GM23248 (cell line): Measurements from ENCODE around the gene SIK2. TPM values are rescaled to one million over a fixed set of nuclear protein-coding genes. Genes with fewer than 3 reads are reported as not detected.

Experiments
- DNase-seq: peaks from one replicate; pipeline ENCODE4 v3.0.0-alpha.2; 2015
- H2AFZ ChIP-seq: fragments of 200-600 bp; sonication (generic); 2 replicates; pipeline ENCODE4 v1.6.1; 2016; ENCODE audit warnings: antibody characterized with exemption
- H3F3A ChIP-seq: fragments of 200-600 bp; sonication (generic); 2 replicates; pipeline ENCODE4 v1.6.1; 2016; ENCODE audit warnings: mild to moderate bottlenecking, antibody characterized with exemption, mixed run types; ENCODE audit not compliant: insufficient read depth
- H3K27ac ChIP-seq: fragments of 200-600 bp; sonication (generic); 2 replicates; pipeline ENCODE4 v1.5.1; 2016; ENCODE audit warnings: mild to moderate bottlenecking
- H3K27me3 ChIP-seq: fragments of 200-600 bp; sonication (generic); replicated peaks from 2 replicates; pipeline ENCODE4 v1.6.1; 2016; ENCODE audit warnings: mild to moderate bottlenecking; ENCODE audit not compliant: insufficient read depth
- H3K36me3 ChIP-seq: fragments of 200-600 bp; sonication (generic); 2 replicates; pipeline ENCODE4 v1.6.1; 2016; ENCODE audit warnings: low read depth, mild to moderate bottlenecking
- H3K4me1 ChIP-seq: fragments of 200-600 bp; sonication (generic); 2 replicates; pipeline ENCODE4 v1.6.1; 2016; ENCODE audit warnings: mild to moderate bottlenecking; ENCODE audit not compliant: insufficient read depth
- H3K4me2 ChIP-seq: fragments of 200-600 bp; sonication (generic); one replicate; pipeline ENCODE4 v1.6.1; 2016; ENCODE audit warnings: mild to moderate bottlenecking; ENCODE audit not compliant: unreplicated experiment
- H3K4me3 ChIP-seq: fragments of 200-600 bp; sonication (generic); 2 replicates; pipeline ENCODE4 v1.5.1; 2016; ENCODE audit warnings: mild to moderate bottlenecking
- H3K79me2 ChIP-seq: fragments of 200-600 bp; sonication (generic); 2 replicates; pipeline ENCODE4 v1.6.1; 2016; ENCODE audit warnings: mild to moderate bottlenecking; ENCODE audit not compliant: insufficient read depth
- H3K9ac ChIP-seq: fragments of 200-600 bp; sonication (generic); 2 replicates; pipeline ENCODE4 v1.6.1; 2016; ENCODE audit warnings: mild to moderate bottlenecking
- H3K9me2 ChIP-seq: fragments of 200-600 bp; sonication (generic); 2 replicates; pipeline ENCODE4 v1.6.1; 2016; ENCODE audit warnings: mixed run types, mild to moderate bottlenecking, moderate library complexity; ENCODE audit not compliant: insufficient read depth
- H3K9me3 ChIP-seq: fragments of 200-600 bp; sonication (generic); one replicate; pipeline ENCODE4 v1.6.1; 2017; ENCODE audit warnings: low read depth
- H4K20me1 ChIP-seq: fragments of 200-600 bp; sonication (generic); 2 replicates; pipeline ENCODE4 v1.6.0; 2016; ENCODE audit not compliant: insufficient read depth
- EZH2 ChIP-seq: fragments of 200-600 bp; sonication (generic); IDR thresholded peaks from 2 replicates; pipeline ENCODE4 v1.6.1; 2018; ENCODE audit warnings: antibody characterized with exemption, mild to moderate bottlenecking; ENCODE audit not compliant: insufficient read depth, poor library complexity, severe bottlenecking
- EZH2phosphoT487 ChIP-seq: fragments of 200-600 bp; sonication (generic); IDR thresholded peaks from 2 replicates; pipeline ENCODE4 v1.6.1; 2018; ENCODE audit warnings: antibody characterized with exemption, moderate library complexity, mild to moderate bottlenecking, low read depth; ENCODE audit not compliant: insufficient read depth
- WGBS, 2 experiments: methylation state at CpG; one replicate each; pipeline ENCODE4 v1.1.6; 2015 to 2017; ENCODE audit warnings: low lambda C conversion rate in 2 of 2, low coverage in 1 of 2; ENCODE audit errors: missing lambda C conversion rate in 2 of 2; 5-methylcytosine and 5-hydroxymethylcytosine counted together
- in situ Hi-C: fragments of 300-500 bp; cut with MboI; formaldehyde crosslinking; loops from 2 replicates; pipeline ENCODE4 v1.15.0; 2020
- polyA plus RNA-seq: library from polyadenylated mRNA; unstranded; fragments of >200 nt; fragmentation: Nextera tagmentation; extraction: Ambion mirVana; gene quantifications from 2 replicates; pipeline ENCODE4 v1.2.1, GENCODE V29; 2016
- total RNA-seq: library from RNA; depleted of rRNA; stranded (reverse); fragments of >200 nt; shearing (Covaris generic); gene quantifications from 2 replicates; pipeline ENCODE4 v1.2.3, GENCODE V29; 2014

The SIK2 gene
- total and polyA plus RNA-seq, 2 experiments from 2014 or later = 5.9 to 14.8 TPM

DNA sequence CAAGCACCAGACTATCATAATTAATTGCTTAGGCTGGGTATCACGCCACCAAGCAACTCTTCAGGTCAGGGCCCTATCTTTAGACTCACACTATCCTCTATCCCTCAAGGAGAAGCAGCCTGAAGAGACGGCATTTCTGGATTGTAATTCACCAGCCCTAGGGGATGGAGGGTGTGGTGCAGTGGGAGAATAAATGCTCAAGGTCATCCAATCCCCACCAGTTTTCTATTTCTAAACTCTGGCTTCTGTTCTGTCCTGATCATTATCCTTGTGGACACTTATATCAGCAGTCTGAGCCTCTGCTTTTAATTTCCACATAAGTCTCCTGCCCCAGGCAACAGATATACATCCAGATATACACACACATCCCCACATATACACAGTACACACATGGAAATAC is 13.1 kb upstream of the SIK2 start:
- 81 to 92% methylated on average over 2 of the region's 2 CpGs for WGBS, 2 experiments
- H2AFZ ChIP-seq = no peak overlapping the region

DNA sequence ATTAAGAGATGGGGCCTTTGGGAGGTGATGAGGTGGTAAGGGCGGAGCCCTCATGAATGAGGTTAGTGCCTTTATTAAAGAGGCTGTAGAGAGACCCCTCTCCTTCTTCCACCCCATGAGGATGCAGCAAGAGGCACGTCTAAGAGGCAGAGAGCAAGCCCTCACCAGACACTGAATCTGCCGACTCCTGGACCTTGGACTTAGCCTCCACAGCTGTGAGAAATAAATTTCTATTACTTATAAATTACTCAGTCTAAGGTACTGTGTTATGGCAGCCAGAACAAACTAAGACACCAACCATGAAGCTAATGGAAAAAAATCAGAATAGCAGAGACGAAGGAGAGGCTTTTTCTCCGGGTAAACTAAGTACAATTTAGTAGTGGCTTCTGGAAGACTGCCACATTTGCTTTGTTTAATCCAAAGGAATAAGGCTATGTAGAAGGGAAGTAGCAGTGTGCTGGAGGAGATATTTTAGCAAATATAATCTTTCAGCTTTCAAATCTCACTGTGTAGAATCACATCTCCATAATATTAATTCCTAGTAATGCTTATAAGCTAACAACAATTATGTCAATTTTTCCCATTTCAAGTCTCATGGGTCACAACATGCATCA is 12.3 kb upstream of the SIK2 start:
- no peak for TF ChIP-seq EZH2phosphoT487
- no peak for TF ChIP-seq EZH2
- no peaks in the 10 kb centered on the region for H4K20me1 ChIP-seq
- H3K27ac ChIP-seq = no peak overlapping the region
- H3K4me3 ChIP-seq = no peak overlapping the region
- in situ Hi-C loops = loop anchor here (5.0 kb wide), 1 partner anchor 177 kb away; the partner anchor contains the start of gene PPP2R1B
- H3K9me3 ChIP-seq = no peaks in the 10 kb centered on the region
- no peak for DNase-seq
- no peaks in the 10 kb centered on the region for H3K36me3 ChIP-seq
- no peak overlapping the region for H3K4me2 ChIP-seq
- no peak overlapping the region for H2AFZ ChIP-seq
- 70 to 80% methylated on average over 5 of the region's 5 CpGs for WGBS, 2 experiments
- no peaks in the 10 kb centered on the region for H3K27me3 ChIP-seq
- H3K9me2 ChIP-seq = no peaks in the 10 kb centered on the region
- H3K79me2 ChIP-seq = no peaks in the 10 kb centered on the region
- H3F3A ChIP-seq = peaks cover 5% of the 10 kb centered on the region; the same call in 1 of the 2 replicates
- peaks cover 11% of the 10 kb centered on the region for H3K4me1 ChIP-seq
- H3K9ac ChIP-seq = no peak overlapping the region

More for the DNA sequence above, 13.1 kb upstream of the SIK2 start:
- Histone ChIP-seq H3K9ac (no peak overlapping the region), H3K9me3 (no peaks in the 10 kb centered on the region), H3K9me2 (no peaks in the 10 kb centered on the region), H3K36me3 (no peaks in the 10 kb centered on the region), H3K4me1 (peaks cover 11% of the 10 kb centered on the region), H3K4me2 (no peak overlapping the region), H3K4me3 (no peak overlapping the region), H3F3A (peaks cover 5% of the 10 kb centered on the region; the same call in 1 of the 2 replicates), H3K79me2 (no peaks in the 10 kb centered on the region), H3K27ac (no peak overlapping the region), H4K20me1 (no peaks in the 10 kb centered on the region), H3K27me3 (no peaks in the 10 kb centered on the region)
- in situ Hi-C loops = loop anchor here (5.0 kb wide), 1 partner anchor 178 kb away; the partner anchor contains the start of gene PPP2R1B
- no peak for DNase-seq
- TF ChIP-seq EZH2phosphoT487 (no peak), EZH2 (no peak)

DNA sequence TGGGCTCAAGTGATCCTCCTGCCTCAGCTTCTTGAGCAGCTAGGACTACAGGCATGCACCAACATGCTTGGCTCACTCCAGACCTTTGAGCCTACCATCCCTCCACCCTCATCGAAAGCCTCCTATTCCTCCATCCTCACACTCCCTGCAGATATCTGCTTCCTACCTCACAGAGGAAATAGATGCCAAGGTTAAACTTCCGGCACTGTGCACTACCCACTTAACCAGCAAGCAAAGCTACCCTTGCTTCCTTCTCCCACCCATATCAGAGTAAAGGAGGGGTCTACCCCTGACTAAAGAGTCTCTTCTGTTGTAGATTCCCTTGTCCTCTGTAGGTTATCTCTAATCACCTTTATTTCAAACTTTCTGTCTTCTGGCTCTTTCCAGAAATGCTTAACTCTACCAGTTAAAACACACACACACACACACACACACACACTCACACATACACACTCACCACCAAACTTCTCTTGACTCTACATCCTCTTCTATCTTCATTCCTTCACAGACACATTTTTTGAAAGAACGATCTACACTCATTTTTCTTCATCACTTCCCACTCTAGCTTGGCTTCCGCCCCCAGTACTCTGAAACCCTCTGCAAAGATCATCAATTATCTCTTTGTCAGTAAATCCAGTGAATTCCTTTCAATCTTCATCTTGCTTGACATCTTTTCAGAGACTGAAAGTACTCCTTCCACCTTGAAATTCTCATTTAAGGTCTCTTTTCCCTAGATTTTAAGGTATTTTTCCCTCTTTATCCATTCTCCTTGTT is 10.9 kb upstream of the SIK2 start:
- no peaks in the 10 kb centered on the region for H3K79me2 ChIP-seq
- H3K9me3 ChIP-seq = no peaks in the 10 kb centered on the region
- no peaks in the 10 kb centered on the region for H3K27me3 ChIP-seq
- H3F3A ChIP-seq = no peaks in the 10 kb centered on the region
- WGBS, 2 experiments = 94 to 96% methylated on average over 4 of the region's 4 CpGs
- H3K4me2 ChIP-seq = no peak overlapping the region
- no peaks in the 10 kb centered on the region for H4K20me1 ChIP-seq
- no peak overlapping the region for H3K27ac ChIP-seq
- no peak for DNase-seq
- H3K9ac ChIP-seq = no peak overlapping the region
- no peak overlapping the region for H3K4me3 ChIP-seq
- no peaks in the 10 kb centered on the region for H3K9me2 ChIP-seq
- in situ Hi-C loops = no loop called here
- H3K36me3 ChIP-seq = no peaks in the 10 kb centered on the region
- no peak for TF ChIP-seq EZH2phosphoT487
- no peak for TF ChIP-seq EZH2
- no peak overlapping the region for H2AFZ ChIP-seq
- no peaks in the 10 kb centered on the region for H3K4me1 ChIP-seq

DNA sequence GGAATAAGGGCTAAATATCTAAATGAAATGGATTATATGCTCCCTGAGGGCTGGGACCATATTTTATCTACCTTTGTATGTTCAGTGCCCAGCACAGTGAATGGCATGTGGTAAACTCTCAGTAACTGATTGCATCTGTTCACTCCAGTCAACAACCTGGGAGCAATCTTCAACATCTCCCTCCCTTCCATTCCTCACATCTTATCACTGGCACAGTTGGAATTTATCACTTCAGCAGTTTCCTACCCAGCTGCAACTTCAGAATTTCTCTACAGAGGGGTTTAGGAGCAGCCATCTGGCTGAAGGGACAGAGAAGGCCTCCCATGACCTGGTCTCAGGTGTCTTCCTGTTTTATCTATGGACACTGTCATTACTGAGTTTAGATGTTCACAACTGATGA is 9.8 kb upstream of the SIK2 start:
- TF ChIP-seq EZH2 (no peak), EZH2phosphoT487 (no peak)
- Histone ChIP-seq H3K79me2 (no peaks in the 10 kb centered on the region), H2AFZ (no peak overlapping the region), H3K27ac (no peak overlapping the region), H3K4me1 (no peaks in the 10 kb centered on the region), H3K9me2 (no peaks in the 10 kb centered on the region), H4K20me1 (no peaks in the 10 kb centered on the region), H3K9me3 (no peaks in the 10 kb centered on the region), H3K27me3 (no peaks in the 10 kb centered on the region), H3K9ac (no peak overlapping the region), H3K4me2 (no peak overlapping the region), H3K36me3 (no peaks in the 10 kb centered on the region), H3K4me3 (no peak overlapping the region), H3F3A (peaks cover 2% of the 10 kb centered on the region; the same call in 1 of the 2 replicates)
- no peak for DNase-seq
- in situ Hi-C loops = no loop called here
